ENCODE results near the gene AQP12B. TPM values are rescaled to one million over a fixed set of nuclear protein-coding genes. Genes with fewer than 3 reads are reported as not detected.
"Not testable (repeated sequence)": the region's sequence is repeated elsewhere in the genome, so short reads cannot be mapped to it uniquely, and the experiment has no call there.

The AQP12B gene
- total and polyA plus RNA-seq, 4 donors, result not detected

GRCh38 chr2:240694304-240694703, 11.6 kb upstream of the AQP12B start:
- not testable (repeated sequence) for H3K27ac ChIP-seq (ENCODE audit: low read depth in 1 of 2, low read length in 2 of 2); H3K36me3 ChIP-seq (ENCODE audit: control insufficient read depth in 4 of 4, insufficient read depth in 3 of 4, low read depth in 1 of 4, low read length in 3 of 4); H3K9ac ChIP-seq (ENCODE audit: low read depth in 1 of 2, low read length in 2 of 2); H3K4me3 ChIP-seq (ENCODE audit: low read depth in 1 of 3, low read length in 3 of 3); H3K27me3 ChIP-seq (ENCODE audit: control insufficient read depth in 4 of 4, insufficient read depth in 4 of 4, low read length in 3 of 4); H3K4me1 ChIP-seq (ENCODE audit: control insufficient read depth in 4 of 4, insufficient read depth in 4 of 4, low read length in 3 of 4); H3K9me3 ChIP-seq (ENCODE audit: control insufficient read depth in 4 of 4, low read length in 3 of 4); DNase-seq (ENCODE audit: low spot score)
- WGBS, result no CpG with 5 or more reads among the region's 12 CpGs

DNA sequence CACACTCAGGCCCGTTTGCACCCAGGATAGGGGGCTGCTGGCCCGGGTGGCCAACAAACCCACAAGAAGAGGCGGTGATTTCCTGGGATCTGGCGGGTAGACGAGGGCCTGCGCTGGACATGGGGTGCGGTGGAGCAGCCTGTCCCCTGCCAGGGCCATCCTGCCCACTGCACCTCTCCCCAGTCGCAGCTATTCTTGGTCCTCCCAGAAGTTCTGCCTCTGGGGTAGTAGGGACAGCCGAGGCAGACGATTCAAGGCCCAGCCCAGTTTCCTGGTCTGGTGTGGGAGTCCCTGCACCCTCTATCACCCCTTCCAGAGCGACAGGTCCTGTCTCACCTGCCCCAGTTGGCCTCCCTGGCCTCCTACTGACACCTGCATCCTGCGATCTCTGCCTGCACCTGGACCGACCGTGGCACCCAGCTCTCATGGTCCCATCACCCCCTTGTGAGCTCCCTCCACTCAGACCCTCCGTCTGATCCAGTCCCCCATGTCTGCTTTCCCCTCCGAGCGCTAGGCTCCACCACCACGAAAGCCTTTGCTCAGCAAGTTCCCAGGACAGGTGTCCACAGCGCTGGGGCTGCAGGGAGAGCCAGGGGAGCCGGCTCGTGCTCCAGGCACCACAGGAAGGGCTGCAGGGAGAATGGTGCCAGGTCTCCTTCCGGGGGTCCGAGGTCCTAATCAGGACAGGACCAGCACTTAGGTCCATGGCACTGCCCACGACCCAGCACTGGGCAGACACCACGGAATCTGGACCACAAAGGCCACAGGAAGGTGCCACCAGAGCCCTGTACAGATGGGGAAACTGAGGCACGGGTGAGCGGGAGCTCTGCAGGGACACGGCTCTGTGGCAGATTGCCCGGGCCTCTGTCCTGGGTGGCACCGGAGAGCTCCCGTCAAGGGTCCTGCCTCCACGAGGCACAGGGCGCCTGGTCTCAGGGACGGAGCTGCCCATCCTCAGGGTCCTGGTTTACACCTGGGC, 10.2 kb upstream of the AQP12B start:
- DNase-seq (ENCODE audit: low spot score); H3K4me3 ChIP-seq (ENCODE audit: low read depth in 1 of 3, low read length in 3 of 3); H3K27ac ChIP-seq (ENCODE audit: low read depth in 1 of 2, low read length in 2 of 2); H3K36me3 ChIP-seq (ENCODE audit: control insufficient read depth in 4 of 4, insufficient read depth in 3 of 4, low read depth in 1 of 4, low read length in 3 of 4); H3K4me1 ChIP-seq (ENCODE audit: control insufficient read depth in 4 of 4, insufficient read depth in 4 of 4, low read length in 3 of 4); H3K9me3 ChIP-seq (ENCODE audit: control insufficient read depth in 4 of 4, low read length in 3 of 4); H3K27me3 ChIP-seq (ENCODE audit: control insufficient read depth in 4 of 4, insufficient read depth in 4 of 4, low read length in 3 of 4); H3K9ac ChIP-seq (ENCODE audit: low read depth in 1 of 2, low read length in 2 of 2): not testable (repeated sequence)
- 81% methylated on average over 17 of the region's 34 CpGs for whole genome bisulfite sequencing

DNA sequence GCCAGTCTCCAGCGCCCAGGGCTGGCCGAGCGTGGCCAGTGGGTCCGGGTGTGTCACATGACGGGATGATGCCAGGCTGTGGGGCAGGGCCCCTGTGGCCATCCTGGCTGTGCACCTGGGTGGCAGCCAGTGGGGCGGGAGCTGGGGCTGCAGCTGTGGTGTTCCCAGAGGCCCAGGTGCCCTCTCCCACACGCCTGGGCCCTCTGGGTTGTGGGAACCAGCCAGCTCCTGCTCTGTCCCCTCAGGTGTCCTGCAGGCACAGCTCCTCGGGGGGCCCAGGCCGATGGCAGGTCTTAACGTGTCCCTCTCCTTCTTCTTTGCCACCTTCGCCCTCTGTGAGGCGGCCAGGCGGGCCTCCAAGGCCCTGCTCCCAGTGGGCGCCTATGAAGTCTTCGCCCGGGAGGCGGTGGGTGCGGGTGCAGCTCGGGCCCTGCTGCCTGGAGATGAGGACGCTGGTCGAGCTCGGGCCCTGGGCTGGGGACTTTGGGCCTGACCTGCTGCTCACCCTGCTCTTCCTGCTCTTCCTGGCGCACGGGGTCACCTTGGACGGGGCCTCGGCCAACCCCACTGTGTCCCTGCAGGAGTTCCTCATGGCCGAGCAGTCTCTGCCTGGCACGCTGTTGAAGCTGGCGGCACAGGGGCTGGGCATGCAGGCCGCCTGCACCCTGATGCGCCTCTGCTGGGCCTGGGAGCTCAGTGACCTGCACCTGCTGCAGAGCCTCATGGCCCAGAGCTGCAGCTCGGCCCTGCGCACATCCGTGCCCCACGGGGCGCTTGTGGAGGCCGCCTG, 9.1 kb upstream of the AQP12B start, which contains the start of gene AQP12A:
AQP12A (plus strand) TSS at position 236 of the 790 bp plus-strand sequence; CDS start at position 284, 48 bp downstream.
- not testable (repeated sequence) for H3K9me3 ChIP-seq (ENCODE audit: control insufficient read depth in 4 of 4, low read length in 3 of 4); H3K9ac ChIP-seq (ENCODE audit: low read depth in 1 of 2, low read length in 2 of 2); H3K27ac ChIP-seq (ENCODE audit: low read depth in 1 of 2, low read length in 2 of 2); DNase-seq (ENCODE audit: low spot score); H3K4me1 ChIP-seq (ENCODE audit: control insufficient read depth in 4 of 4, insufficient read depth in 4 of 4, low read length in 3 of 4); H3K36me3 ChIP-seq (ENCODE audit: control insufficient read depth in 4 of 4, insufficient read depth in 3 of 4, low read depth in 1 of 4, low read length in 3 of 4); H3K4me3 ChIP-seq (ENCODE audit: low read depth in 1 of 3, low read length in 3 of 3); H3K27me3 ChIP-seq (ENCODE audit: control insufficient read depth in 4 of 4, insufficient read depth in 4 of 4, low read length in 3 of 4)
- WGBS, result 90% methylated on average over 24 of the region's 37 CpGs

DNA sequence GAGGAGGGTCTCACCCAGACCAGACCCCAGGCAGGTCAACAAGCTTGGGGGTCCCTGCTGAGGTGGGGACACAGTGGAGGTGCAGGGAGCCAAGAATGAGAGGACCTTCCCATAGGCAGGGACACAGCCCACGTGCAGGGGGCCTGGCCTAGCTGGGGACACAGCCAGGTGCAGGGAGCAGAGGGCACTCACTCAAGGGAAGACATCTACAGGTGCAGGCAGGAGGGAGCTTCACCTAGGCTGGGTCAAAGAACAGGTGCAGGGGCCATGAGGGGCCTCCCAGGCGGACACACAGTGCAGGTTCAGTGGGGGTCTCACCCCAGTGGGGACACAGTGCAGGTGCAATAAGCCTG, 8.4 kb upstream of the AQP12B start:
- not testable (repeated sequence) for H3K27ac ChIP-seq (ENCODE audit: low read depth in 1 of 2, low read length in 2 of 2); DNase-seq (ENCODE audit: low spot score); H3K36me3 ChIP-seq (ENCODE audit: control insufficient read depth in 4 of 4, insufficient read depth in 3 of 4, low read depth in 1 of 4, low read length in 3 of 4); H3K9me3 ChIP-seq (ENCODE audit: control insufficient read depth in 4 of 4, low read length in 3 of 4); H3K4me1 ChIP-seq (ENCODE audit: control insufficient read depth in 4 of 4, insufficient read depth in 4 of 4, low read length in 3 of 4); H3K27me3 ChIP-seq (ENCODE audit: control insufficient read depth in 4 of 4, insufficient read depth in 4 of 4, low read length in 3 of 4); H3K9ac ChIP-seq (ENCODE audit: low read depth in 1 of 2, low read length in 2 of 2); H3K4me3 ChIP-seq (ENCODE audit: low read depth in 1 of 3, low read length in 3 of 3)
- WGBS, result 50% methylated on average over 1 of the region's 2 CpGs

GRCh38 chr2:240690421-240691074, 7.9 kb upstream of the AQP12B start:
- 83% methylated on average over 6 of the region's 18 CpGs for WGBS
- not testable (repeated sequence) for H3K9ac ChIP-seq (ENCODE audit: low read depth in 1 of 2, low read length in 2 of 2); H3K9me3 ChIP-seq (ENCODE audit: control insufficient read depth in 4 of 4, low read length in 3 of 4); H3K4me1 ChIP-seq (ENCODE audit: control insufficient read depth in 4 of 4, insufficient read depth in 4 of 4, low read length in 3 of 4); H3K4me3 ChIP-seq (ENCODE audit: low read depth in 1 of 3, low read length in 3 of 3); H3K27me3 ChIP-seq (ENCODE audit: control insufficient read depth in 4 of 4, insufficient read depth in 4 of 4, low read length in 3 of 4); H3K27ac ChIP-seq (ENCODE audit: low read depth in 1 of 2, low read length in 2 of 2); H3K36me3 ChIP-seq (ENCODE audit: control insufficient read depth in 4 of 4, insufficient read depth in 3 of 4, low read depth in 1 of 4, low read length in 3 of 4); DNase-seq (ENCODE audit: low spot score)

All from liver (tissue), 9 donors.